ENCODE results near the gene PRR11. TPM values are rescaled to one million over a fixed set of nuclear protein-coding genes. Genes with fewer than 3 reads are reported as not detected.
A peak's percentile ranks its signal among the peaks of the same experiment; 100 is the strongest.

PRR11 gene
- total and polyA plus RNA-seq, 2 of the 8 experiments (the other 6 are each of a cell fraction or from before 2014, with no cell fraction given): 32.7 to 83.0 TPM

DNA sequence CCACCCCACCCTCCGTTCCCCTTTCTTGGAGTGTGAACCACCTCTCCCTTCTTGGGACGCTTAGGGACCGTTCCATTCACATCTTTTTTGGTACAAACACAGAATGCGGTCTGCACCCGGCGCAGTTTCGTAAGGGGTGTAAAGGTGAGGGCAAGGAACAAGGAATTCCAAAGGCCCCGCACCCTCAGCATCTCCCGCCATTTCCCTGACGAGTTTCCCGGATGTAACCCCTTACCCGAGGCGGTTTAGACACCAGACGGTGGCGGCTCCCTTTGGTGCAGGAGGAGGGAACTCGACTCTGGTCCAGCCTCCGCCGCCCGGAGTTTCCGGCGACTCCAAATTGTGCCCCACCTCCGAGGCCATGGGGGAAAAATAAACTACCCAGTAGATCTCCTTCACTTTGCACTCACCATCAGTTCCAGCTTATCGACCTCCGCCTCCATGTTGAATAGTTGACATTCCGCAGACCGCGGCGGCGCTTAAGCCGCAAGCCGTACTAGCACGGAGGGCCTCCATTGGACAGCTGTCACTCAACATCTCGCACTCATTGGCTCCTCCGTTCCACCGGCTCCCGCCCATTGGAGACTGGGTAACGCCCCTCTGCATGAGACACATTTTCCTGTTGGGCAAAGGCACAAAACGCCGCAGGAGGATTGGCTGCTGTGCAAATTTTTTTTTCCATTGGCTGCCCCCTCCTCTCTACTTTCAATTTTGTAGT is 666 bp upstream of the PRR11 start, which contains the start of gene SKA2 (continued):
- no peak for TF ChIP-seq KDM1A (IDR thresholded peaks at IDR 0.05; ENCODE audit: borderline replicate concordance, low read length)
- no peak; the same call in 1 of the 2 replicates for TF ChIP-seq RFX5 (IDR thresholded peaks at IDR 0.05; ENCODE audit: borderline replicate concordance, low read depth, low read length)
- TF ChIP-seq BCL11A (IDR thresholded peaks at IDR 0.05; ENCODE audit: low read depth in 2 of 2, low read length in 2 of 2): no peak
- TF ChIP-seq SIRT6 (IDR thresholded peaks at IDR 0.05; ENCODE audit: low read length): no peak
- TF ChIP-seq SIN3A (conservative IDR thresholded peaks at IDR 0.05 in 1 of 2, IDR thresholded peaks at IDR 0.05 in 1 of 2; ENCODE audit: low read depth in 1 of 2, low read length in 2 of 2): peak; percentile 40 to 92; a peak in 3 of 4 replicates
- peak in 1 of 2 experiments; percentile 77; a peak in 1 of 4 replicates for TF ChIP-seq HDAC2 (IDR thresholded peaks at IDR 0.05; ENCODE audit: borderline replicate concordance in 1 of 2, low read depth in 2 of 2, low read length in 2 of 2)
- peak; percentile 77 for TF ChIP-seq KDM5A (IDR thresholded peaks at IDR 0.05; ENCODE audit: low read length)
- TF ChIP-seq GTF2F1 (IDR thresholded peaks at IDR 0.05; ENCODE audit: borderline replicate concordance, low read depth, low read length): 0 out of 2 replicates have a peak, but pooled peaks have one; percentile 35
- no peak for TF ChIP-seq NRF1 (IDR thresholded peaks at IDR 0.05; ENCODE audit: low read depth, low read length)
- TF ChIP-seq SAP30 (IDR thresholded peaks at IDR 0.05; ENCODE audit: insufficient read depth, insufficient replicate concordance, low read length): peak; percentile 65
- no peak for TF ChIP-seq EGR1 (IDR thresholded peaks at IDR 0.05; ENCODE audit: borderline replicate concordance, low read depth, low read length)
- TF ChIP-seq, protein P1, sequence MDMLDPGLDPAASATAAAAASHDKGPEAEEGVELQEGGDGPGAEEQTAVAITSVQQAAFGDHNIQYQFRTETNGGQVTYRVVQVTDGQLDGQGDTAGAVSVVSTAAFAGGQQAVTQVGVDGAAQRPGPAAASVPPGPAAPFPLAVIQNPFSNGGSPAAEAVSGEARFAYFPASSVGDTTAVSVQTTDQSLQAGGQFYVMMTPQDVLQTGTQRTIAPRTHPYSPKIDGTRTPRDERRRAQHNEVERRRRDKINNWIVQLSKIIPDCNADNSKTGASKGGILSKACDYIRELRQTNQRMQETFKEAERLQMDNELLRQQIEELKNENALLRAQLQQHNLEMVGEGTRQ (IDR thresholded peaks at IDR 0.05; ENCODE audit: low read length): no peak
- no peak for TF ChIP-seq FOSL1 (IDR thresholded peaks at IDR 0.05; ENCODE audit: insufficient read depth, low read depth, low read length)
- TF ChIP-seq RNF2 (IDR thresholded peaks at IDR 0.05; ENCODE audit: borderline replicate concordance, low read depth, low read length, missing control alignments, poor library complexity, severe bottlenecking): no peak
- TF ChIP-seq MAFK (IDR thresholded peaks at IDR 0.05; ENCODE audit: low read depth, low read length): no peak

Measured in H1 (cell line).